Naive thymus-derived CD4-positive, alpha-beta T cell (primary cell): ENCODE data around the gene OR2AJ1. TPM values are rescaled to one million over a fixed set of nuclear protein-coding genes. Genes with fewer than 3 reads are reported as not detected.

Source experiments
- ATAC-seq: fragments of 150-1000 bp; cut with Tn5 transposase; 2 replicates; pipeline ENCODE4 v1.10.0; 2021; ENCODE audit warnings: mild to moderate bottlenecking, moderate library complexity
- CTCF ChIA-PET: fragments of 350-600 bp; sonication (Branson Sonifier 250); formaldehyde crosslinking; loops from one replicate; lab custom pipeline; 2021; ENCODE audit warnings: antibody characterized with exemption; lab: Charles Lee
- POLR2A ChIA-PET: fragments of 350-600 bp; sonication (Branson Sonifier 250); formaldehyde crosslinking; loops from one replicate; lab custom pipeline; 2021; ENCODE audit warnings: antibody characterized with exemption, inconsistent platforms; lab: Charles Lee
- DNase-seq, 9 donors: peaks; one replicate each; pipeline versions ENCODE4 v3.0.0 to v3.0.0-alpha.2; 2020 to 2022; ENCODE audit warnings: mixed read lengths in 1 of 9
- H3K27ac ChIP-seq: one replicate; pipeline ENCODE4 v1.7.0; 2013; ENCODE audit warnings: mild to moderate bottlenecking, low read depth, low read length, moderate library complexity
- H3K27me3 ChIP-seq, 2 donors: one replicate each; pipeline ENCODE4 v1.7.0; 2013; ENCODE audit warnings: low read length in 2 of 2, mild to moderate bottlenecking in 2 of 2, moderate library complexity in 2 of 2; ENCODE audit not compliant: control insufficient read depth in 2 of 2, insufficient read depth in 2 of 2
- H3K36me3 ChIP-seq, 3 experiments: 1 replicate in 2 of 3; 2 replicates in 1 of 3; pipeline ENCODE4 v1.7.0; 2013; ENCODE audit warnings: low read length in 3 of 3, mild to moderate bottlenecking in 3 of 3, moderate library complexity in 1 of 3; ENCODE audit not compliant: insufficient read depth in 3 of 3, control insufficient read depth in 2 of 3
- H3K4me1 ChIP-seq, 2 donors: one replicate each; pipeline ENCODE4 v1.7.0; 2013; ENCODE audit warnings: low read length in 2 of 2, mild to moderate bottlenecking in 2 of 2, moderate library complexity in 1 of 2; ENCODE audit not compliant: control insufficient read depth in 2 of 2, insufficient read depth in 2 of 2
- H3K4me3 ChIP-seq: 2 replicates; pipeline ENCODE4 v1.7.0; 2013; ENCODE audit warnings: mild to moderate bottlenecking, low read length
- H3K9me3 ChIP-seq, 3 experiments: 1 replicate in 2 of 3; 2 replicates in 1 of 3; pipeline ENCODE4 v1.7.0; 2013; ENCODE audit warnings: low read length in 3 of 3; ENCODE audit not compliant: control insufficient read depth in 2 of 3
- H3K27ac Mint-ChIP-seq, 9 donors: one replicate each; pipeline ENCODE4 v1.8.0; 2020 to 2022; ENCODE audit warnings: mixed read lengths in 9 of 9, mild to moderate bottlenecking in 8 of 9, moderate library complexity in 5 of 9, inconsistent platforms in 2 of 9
- H3K27me3 Mint-ChIP-seq, 5 donors: one replicate each; pipeline ENCODE4 v1.8.0; 2021 to 2022; ENCODE audit warnings: mixed read lengths in 5 of 5, mild to moderate bottlenecking in 1 of 5
- H3K36me3 Mint-ChIP-seq, 5 donors: one replicate each; pipeline ENCODE4 v1.8.0; 2020 to 2022; ENCODE audit warnings: mixed read lengths in 5 of 5, mild to moderate bottlenecking in 3 of 5, inconsistent platforms in 1 of 5
- H3K4me1 Mint-ChIP-seq, 7 donors: one replicate each; pipeline ENCODE4 v1.8.0; 2020 to 2022; ENCODE audit warnings: mixed read lengths in 7 of 7, mild to moderate bottlenecking in 3 of 7, inconsistent platforms in 1 of 7
- H3K4me3 Mint-ChIP-seq, 10 donors: one replicate each; pipeline ENCODE4 v1.8.0; 2020 to 2022; ENCODE audit warnings: mild to moderate bottlenecking in 10 of 10, mixed read lengths in 10 of 10, moderate library complexity in 6 of 10, inconsistent platforms in 2 of 10
- H3K9me3 Mint-ChIP-seq, 11 donors: one replicate each; pipeline ENCODE4 v1.8.0; 2020 to 2022; ENCODE audit warnings: mixed read lengths in 11 of 11, mild to moderate bottlenecking in 4 of 11, inconsistent platforms in 1 of 11, moderate library complexity in 1 of 11
- intact Hi-C, 2 donors: fragments of 100-400 bp; cut with micrococcal nuclease; formaldehyde crosslinking; loops; one replicate each; pipeline ENCODE4 v1.15.1; 2023
- polyA plus RNA-seq, 2 donors: library from polyadenylated mRNA; unstranded; fragments of 300-500 nt; fragmentation: Illumina TruSeq; gene quantifications; one replicate each; pipeline ENCODE4 v1.2.3, GENCODE V29; 2021
- total RNA-seq, 6 experiments: library from RNA in 5 of 6; stranded (reverse) in 5 of 6; gene quantifications; 1 replicate in 5 of 6; 2 replicates in 1 of 6; pipeline ENCODE4 v1.2.3 and lab custom pipeline; 2021 to 2026

OR2AJ1 gene
- total and polyA plus RNA-seq, 7 experiments from 2014 or later = not detected

DNA sequence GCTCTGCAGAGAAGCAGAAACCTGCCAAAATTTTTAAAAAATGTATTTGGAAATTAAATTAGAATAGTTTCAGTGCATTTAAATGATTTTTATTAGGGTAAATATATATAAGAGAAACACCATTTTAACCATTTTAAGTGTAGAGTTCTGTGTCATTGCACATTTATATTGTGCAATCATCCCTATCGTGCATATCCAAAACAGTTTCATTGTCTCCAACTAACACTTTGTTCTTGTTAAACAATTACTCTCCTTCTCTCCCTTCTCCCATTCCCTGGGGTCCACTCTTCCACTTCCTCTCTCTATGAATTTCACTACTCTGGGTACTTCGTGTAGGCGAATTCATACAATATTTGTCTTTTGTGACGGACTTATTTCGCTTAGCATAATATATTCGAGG is 17.9 kb downstream of the OR2AJ1 start:
- POLR2A ChIA-PET = no interaction called here
- H3K4me3 ChIP-seq = no peak overlapping the region
- Mint-ChIP-seq H3K27ac (no peak overlapping the region), H3K4me1 (peaks cover 0 to 20% (median 0%) of the 10 kb centered on the region in 7 donors), H3K36me3 (peaks cover 0 to 9% (median 0%) of the 10 kb centered on the region in 5 donors), H3K9me3 (peaks cover 0 to 11% (median 2%) of the 10 kb centered on the region in 11 donors), H3K27me3 (peaks cover 0 to 3% (median 0%) of the 10 kb centered on the region in 5 donors), H3K4me3 (no peak overlapping the region)
- H3K36me3 ChIP-seq = no peaks in the 10 kb centered on the region
- no peaks in the 10 kb centered on the region for H3K9me3 ChIP-seq
- CTCF ChIA-PET = no interaction called here
- no peak overlapping the region for H3K27ac ChIP-seq
- ATAC-seq (no peak), DNase-seq (no peak)
- H3K27me3 ChIP-seq = no peaks in the 10 kb centered on the region
- intact Hi-C loops = no loop called here
- no peaks in the 10 kb centered on the region for H3K4me1 ChIP-seq

DNA sequence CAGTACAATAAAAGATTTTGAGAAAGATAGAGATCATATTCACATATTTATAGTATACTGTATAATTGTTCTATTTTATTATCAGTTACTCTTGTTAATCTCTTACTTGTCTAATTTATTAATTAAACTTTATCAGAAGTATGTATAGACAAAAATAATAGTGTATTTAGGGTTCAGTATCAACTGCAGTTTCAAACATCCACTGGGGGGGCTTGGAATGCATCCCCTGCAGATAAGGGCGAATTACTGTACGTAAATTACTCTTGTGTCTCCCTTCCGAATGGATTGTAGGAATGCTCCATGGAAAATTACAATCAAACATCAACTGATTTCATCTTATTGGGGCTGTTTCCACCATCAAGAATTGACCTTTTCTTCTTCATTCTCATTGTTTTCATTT is 23.9 kb downstream of the OR2AJ1 start, which contains the start of gene OR2L8:
Gene OR2L8 (plus strand): TSS at position 301 of the 400 bp plus-strand sequence. CDS start 0 bp downstream, at position 301.
- Histone ChIP-seq H3K27me3 (no peaks in the 10 kb centered on the region), H3K9me3 (no peaks in the 10 kb centered on the region), H3K4me3 (no peak within 1 kb of the TSS), H3K4me1 (no peaks in the 10 kb centered on the region), H3K36me3 (no peaks in the 10 kb centered on the region), H3K27ac (no peak within 1 kb of the TSS)
- peaks cover 0 to 50% (median 8%) of the 10 kb centered on the region in 5 donors for H3K36me3 Mint-ChIP-seq
- intact Hi-C loops = no loop called here
- H3K27ac Mint-ChIP-seq = no peak within 1 kb of the TSS
- ChIA-PET POLR2A (no interaction called here), CTCF (no interaction called here)
- DNase-seq = no peak
- H3K27me3 Mint-ChIP-seq = peaks cover 0 to 3% (median 0%) of the 10 kb centered on the region in 5 donors
- H3K9me3 Mint-ChIP-seq = peaks cover 0 to 17% (median 5%) of the 10 kb centered on the region in 11 donors
- no peaks in the 10 kb centered on the region for H3K4me1 Mint-ChIP-seq
- no peak within 1 kb of the TSS for H3K4me3 Mint-ChIP-seq
- no peak for ATAC-seq

DNA sequence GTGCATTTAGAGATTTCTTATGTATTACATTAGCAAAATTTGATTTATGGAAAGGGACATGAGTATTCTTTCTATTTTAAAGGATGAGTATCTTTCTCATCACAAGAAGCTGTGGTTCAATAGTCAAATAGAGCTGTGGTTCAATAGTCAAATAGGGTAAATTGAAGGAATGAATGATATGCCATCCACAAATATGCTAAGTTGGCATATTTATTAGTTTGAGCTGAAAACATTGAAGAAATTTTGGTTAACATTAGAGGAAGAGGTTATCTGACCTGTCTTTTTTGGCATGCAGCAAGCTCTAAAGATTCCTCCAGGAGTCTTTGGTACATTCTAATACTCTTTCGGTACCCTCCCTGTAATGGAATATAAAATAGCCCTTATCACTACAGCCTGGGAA is 28.7 kb downstream of the OR2AJ1 start:
- Histone ChIP-seq H3K4me3 (no peak overlapping the region), H3K27ac (no peak overlapping the region), H3K27me3 (no peaks in the 10 kb centered on the region), H3K9me3 (no peaks in the 10 kb centered on the region), H3K4me1 (no peaks in the 10 kb centered on the region), H3K36me3 (no peaks in the 10 kb centered on the region)
- ATAC-seq = no peak
- Mint-ChIP-seq H3K27me3 (peaks cover 0 to 3% (median 0%) of the 10 kb centered on the region in 5 donors), H3K27ac (no peak overlapping the region), H3K9me3 (peaks cover 0 to 26% (median 10%) of the 10 kb centered on the region in 11 donors), H3K36me3 (peaks cover 0 to 44% (median 8%) of the 10 kb centered on the region in 5 donors), H3K4me1 (no peaks in the 10 kb centered on the region), H3K4me3 (no peak overlapping the region)
- ChIA-PET CTCF (no interaction called here), POLR2A (no interaction called here)
- no peak for DNase-seq
- intact Hi-C loops = no loop called here

DNA sequence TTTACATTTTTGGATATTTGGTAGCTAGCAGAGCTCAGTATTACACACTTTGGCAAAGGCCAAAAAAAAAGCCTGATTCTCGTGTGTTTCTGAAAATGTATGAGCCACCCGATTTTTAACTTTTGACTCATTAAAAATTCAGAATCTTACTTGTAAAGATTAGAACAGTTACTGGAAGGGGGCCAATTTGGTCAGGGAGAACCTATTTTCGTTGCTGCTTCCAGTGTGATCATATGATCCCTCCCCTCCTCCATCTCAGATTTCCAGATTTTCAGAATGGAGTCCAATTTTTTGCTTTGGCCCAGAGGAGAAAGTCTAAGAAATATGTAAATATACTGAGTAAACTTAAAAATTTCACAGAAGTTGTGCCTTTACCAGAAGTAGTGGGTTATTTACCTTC is 37.1 kb downstream of the OR2AJ1 start:
- Mint-ChIP-seq H3K4me1 (peaks cover 0 to 36% (median 0%) of the 10 kb centered on the region in 7 donors), H3K4me3 (no peak overlapping the region), H3K36me3 (peaks cover 0 to 21% (median 0%) of the 10 kb centered on the region in 5 donors), H3K27me3 (peaks cover 0 to 6% (median 0%) of the 10 kb centered on the region in 5 donors), H3K27ac (no peak overlapping the region), H3K9me3 (peaks cover 6 to 22% (median 12%) of the 10 kb centered on the region in 11 donors)
- intact Hi-C loops = no loop called here
- ATAC-seq (no peak), DNase-seq (no peak)
- ChIA-PET CTCF (no interaction called here), POLR2A (no interaction called here)
- no peaks in the 10 kb centered on the region for H3K9me3 ChIP-seq
- no peak overlapping the region for H3K27ac ChIP-seq
- no peak overlapping the region for H3K4me3 ChIP-seq
- H3K27me3 ChIP-seq = no peaks in the 10 kb centered on the region
- no peaks in the 10 kb centered on the region for H3K4me1 ChIP-seq
- H3K36me3 ChIP-seq = no peaks in the 10 kb centered on the region

DNA sequence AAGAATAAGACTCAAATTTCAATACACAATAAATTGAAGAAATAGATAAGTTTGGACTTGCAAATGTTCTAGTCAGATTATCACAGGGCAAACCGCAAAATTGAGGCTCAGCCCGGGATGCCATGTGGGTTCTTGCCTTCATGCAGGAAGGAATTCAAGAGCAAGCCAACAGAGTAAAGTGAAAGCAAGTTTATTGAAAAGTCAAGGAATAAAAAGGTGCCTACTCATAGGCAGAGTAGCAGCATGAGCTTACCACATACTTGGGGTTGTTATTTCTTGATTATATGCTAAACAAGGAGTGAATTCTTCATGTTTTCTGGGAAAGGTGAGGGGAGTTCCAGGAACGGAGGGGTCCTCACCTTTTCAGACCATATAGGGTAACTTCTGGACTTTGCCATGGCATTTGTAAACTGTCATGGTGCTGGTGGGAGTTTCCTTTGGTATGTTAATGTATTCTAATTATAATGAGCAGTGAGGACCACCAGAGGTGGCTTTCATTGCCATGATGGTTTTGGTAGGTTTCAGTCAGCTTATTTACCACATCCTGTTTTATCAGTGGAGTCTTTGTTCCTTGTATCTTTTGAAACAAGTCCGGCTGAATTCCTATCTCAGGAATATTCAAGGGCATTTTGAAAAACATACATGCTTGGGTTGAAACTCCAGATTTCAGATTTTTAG is 38.4 kb downstream of the OR2AJ1 start:
- peaks cover 0 to 6% (median 0%) of the 10 kb centered on the region in 5 donors for H3K27me3 Mint-ChIP-seq
- Histone ChIP-seq H3K36me3 (no peaks in the 10 kb centered on the region), H3K4me3 (no peak overlapping the region), H3K27me3 (no peaks in the 10 kb centered on the region), H3K27ac (no peak overlapping the region), H3K4me1 (no peaks in the 10 kb centered on the region), H3K9me3 (no peaks in the 10 kb centered on the region)
- ChIA-PET CTCF (no interaction called here), POLR2A (no interaction called here)
- H3K27ac Mint-ChIP-seq = no peak overlapping the region
- peaks cover 4 to 16% (median 9%) of the 10 kb centered on the region in 11 donors for H3K9me3 Mint-ChIP-seq
- H3K36me3 Mint-ChIP-seq = peaks cover 0 to 30% (median 0%) of the 10 kb centered on the region in 5 donors
- DNase-seq (no peak), ATAC-seq (no peak)
- intact Hi-C loops = no loop called here
- no peak overlapping the region for H3K4me3 Mint-ChIP-seq
- peaks cover 0 to 45% (median 0%) of the 10 kb centered on the region in 7 donors for H3K4me1 Mint-ChIP-seq

DNA sequence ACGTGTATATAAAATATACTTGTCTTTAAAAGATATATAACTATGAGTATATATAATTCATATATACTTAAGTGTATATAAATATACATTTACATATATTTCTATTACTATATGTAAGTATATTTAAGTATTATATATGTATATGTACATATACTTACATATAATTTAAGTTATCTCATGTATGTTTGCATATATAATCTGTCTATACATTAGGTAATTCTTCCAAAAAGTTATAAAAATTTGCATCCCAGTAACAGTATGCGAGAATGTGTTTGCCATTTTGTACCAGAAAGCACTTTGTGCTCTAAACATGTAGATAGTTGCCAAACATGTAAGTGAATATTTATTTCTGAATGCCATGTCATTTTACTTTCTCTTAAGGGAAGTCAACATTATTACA is 40.2 kb downstream of the OR2AJ1 start, which contains the start of gene OR2AK2:
Gene OR2AK2 (plus strand): TSS at position 301 of the 400 bp plus-strand sequence. CDS start 144 bp downstream, outside the sequence.
- Mint-ChIP-seq H3K36me3 (peaks cover 0 to 32% (median 0%) of the 10 kb centered on the region in 5 donors), H3K27ac (no peak within 1 kb of the TSS), H3K4me3 (no peak within 1 kb of the TSS), H3K4me1 (peaks cover 0 to 45% (median 0%) of the 10 kb centered on the region in 7 donors), H3K27me3 (peaks cover 0 to 6% (median 0%) of the 10 kb centered on the region in 5 donors), H3K9me3 (peaks cover 0 to 20% (median 6%) of the 10 kb centered on the region in 11 donors)
- Histone ChIP-seq H3K27ac (no peak within 1 kb of the TSS), H3K36me3 (no peaks in the 10 kb centered on the region), H3K9me3 (no peaks in the 10 kb centered on the region), H3K4me1 (no peaks in the 10 kb centered on the region), H3K27me3 (no peaks in the 10 kb centered on the region), H3K4me3 (no peak within 1 kb of the TSS)
- no peak for ATAC-seq
- DNase-seq = no peak
- CTCF ChIA-PET = no interaction called here
- POLR2A ChIA-PET = no interaction called here
- intact Hi-C loops = no loop called here
